A172 (cell line): ENCODE results near the gene XRN1. TPM values are rescaled to one million over a fixed set of nuclear protein-coding genes. Genes with fewer than 3 reads are reported as not detected.
"Not testable (repeated sequence)": the region's sequence is repeated elsewhere in the genome, so short reads cannot be mapped to it uniquely, and the experiment has no call there.

Experiments
- DNase-seq: peaks from one replicate; pipeline ENCODE4 v3.0.0-alpha.2; 2015; ENCODE audit warnings: low spot score
- total RNA-seq: library from RNA; depleted of rRNA; stranded (reverse); fragments of >200 nt; shearing (Covaris generic); gene quantifications from 2 replicates; pipeline ENCODE4 v1.2.3, GENCODE V29; 2014

Gene XRN1
- total RNA-seq, 1 experiment from 2014 or later: 17.5 TPM

- DNase-seq: no peak
Observed at GRCh38 chr3:142337994-142338393, 109.8 kb downstream of the XRN1 start.

GRCh38 chr3:142332390-142332789 is 115.4 kb downstream of the XRN1 start:
- DNase-seq: no peak

- DNase-seq: not testable (repeated sequence)
Observed at GRCh38 chr3:142324275-142324953, 123.4 kb downstream of the XRN1 start.

- DNase-seq: no peak
Observed at GRCh38 chr3:142319912-142320311, 127.9 kb downstream of the XRN1 start.

- peak; percentile 75 for DNase-seq
Observed at GRCh38 chr3:142319094-142319493, 128.7 kb downstream of the XRN1 start.

- DNase-seq: peak; percentile 10
Observed at GRCh38 chr3:142318331-142318730, 129.5 kb downstream of the XRN1 start.

GRCh38 chr3:142315978-142316388 is 131.9 kb downstream of the XRN1 start:
- not testable (repeated sequence) for DNase-seq

GRCh38 chr3:142315083-142315482 is 132.8 kb downstream of the XRN1 start:
- DNase-seq: peak; percentile 85

GRCh38 chr3:142310439-142310838 is 137.4 kb downstream of the XRN1 start:
- no peak for DNase-seq

GRCh38 chr3:142302847-142303246 is 145.0 kb downstream of the XRN1 start:
- not testable (repeated sequence) for DNase-seq

- DNase-seq: no peak
Observed at GRCh38 chr3:142298626-142299025, 149.2 kb downstream of the XRN1 start.

GRCh38 chr3:142296507-142296906 is 151.3 kb downstream of the XRN1 start:
- no peak for DNase-seq

GRCh38 chr3:142287866-142288638 is 159.8 kb downstream of the XRN1 start:
- DNase-seq: no peak

- DNase-seq: no peak
Observed at GRCh38 chr3:142285083-142285517, 162.7 kb downstream of the XRN1 start.

GRCh38 chr3:142282503-142282902 is 165.3 kb downstream of the XRN1 start:
- DNase-seq: no peak

GRCh38 chr3:142281474-142281873 is 166.4 kb downstream of the XRN1 start:
- DNase-seq: no peak

GRCh38 chr3:142279965-142280590 is 167.8 kb downstream of the XRN1 start:
- DNase-seq: peak; percentile 81

- no peak for DNase-seq
Observed at GRCh38 chr3:142278451-142278850, 169.4 kb downstream of the XRN1 start.

GRCh38 chr3:142276781-142277180 is 171.1 kb downstream of the XRN1 start:
- DNase-seq: no peak

- peak; percentile 72 for DNase-seq
Observed at GRCh38 chr3:142275856-142276255, 172.0 kb downstream of the XRN1 start.

- no peak for DNase-seq
Observed at GRCh38 chr3:142274908-142275307, 172.9 kb downstream of the XRN1 start.

- DNase-seq: no peak
Observed at GRCh38 chr3:142273501-142273900, 174.3 kb downstream of the XRN1 start.
